ENCODE results near the gene CSN1S1.

Gene CSN1S1

GRCh38 chr4:69994782-69995181 lies 63.9 kb downstream of the CSN1S1 start:
- no peak for DNase-seq (ENCODE audit: low read depth)

GRCh38 chr4:69995526-69996016 lies 64.7 kb downstream of the CSN1S1 start, which contains the start of gene STATH:
TSS of gene STATH (plus strand) at chr4:69995966. CDS start at chr4:69998438, 2,472 bp downstream.
- DNase-seq (ENCODE audit: low read depth), result no peak
